SK-N-SH (cell line): ENCODE measurements around the gene RRP1B.
A peak's percentile ranks its signal among the peaks of the same experiment; 100 is the strongest.

Experiments
- EP300 ChIP-seq, 2 experiments: IDR thresholded peaks; 2 replicates each; pipeline versions ENCODE4 v1.4.0 to v1.6.1; 2012; ENCODE audit warnings: borderline replicate concordance in 1 of 2, low read depth in 1 of 2, low read length in 1 of 2
- EZH2phosphoT487 ChIP-seq: fragments of 200-600 bp; sonication (generic); IDR thresholded peaks from 2 replicates; pipeline ENCODE4 v1.6.1; 2017; ENCODE audit warnings: low read depth, mixed run types, mild to moderate bottlenecking, antibody characterized with exemption, moderate library complexity, borderline replicate concordance
- GABPA ChIP-seq: IDR thresholded peaks from 2 replicates; pipeline ENCODE4 v1.4.0; 2012; ENCODE audit warnings: low read depth, mild to moderate bottlenecking
- JUND ChIP-seq: IDR thresholded peaks from 2 replicates; pipeline ENCODE4 v1.4.0; 2012
- POLR2AphosphoS5 ChIP-seq: IDR thresholded peaks from 2 replicates; pipeline ENCODE4 v1.6.1; 2012; ENCODE audit warnings: low read depth, low read length
- SIN3A ChIP-seq: IDR thresholded peaks from 2 replicates; pipeline ENCODE4 v1.6.1; 2012; ENCODE audit warnings: low read depth, mild to moderate bottlenecking, low read length, moderate library complexity, borderline replicate concordance
- YY1 ChIP-seq: IDR thresholded peaks from 2 replicates; pipeline ENCODE4 v1.4.0; 2012; ENCODE audit warnings: low read depth, mild to moderate bottlenecking
- TF ChIP-seq, protein P1 (sequence below): fragments of 200-600 bp; sonication (generic); IDR thresholded peaks from 2 replicates; pipeline ENCODE4 v1.6.1; 2017; ENCODE audit warnings: antibody characterized with exemption, mild to moderate bottlenecking, moderate library complexity
- TF ChIP-seq, protein P2 (sequence below): IDR thresholded peaks from 2 replicates; pipeline ENCODE4 v1.4.0; 2012; ENCODE audit warnings: low read depth, borderline replicate concordance

DNA sequence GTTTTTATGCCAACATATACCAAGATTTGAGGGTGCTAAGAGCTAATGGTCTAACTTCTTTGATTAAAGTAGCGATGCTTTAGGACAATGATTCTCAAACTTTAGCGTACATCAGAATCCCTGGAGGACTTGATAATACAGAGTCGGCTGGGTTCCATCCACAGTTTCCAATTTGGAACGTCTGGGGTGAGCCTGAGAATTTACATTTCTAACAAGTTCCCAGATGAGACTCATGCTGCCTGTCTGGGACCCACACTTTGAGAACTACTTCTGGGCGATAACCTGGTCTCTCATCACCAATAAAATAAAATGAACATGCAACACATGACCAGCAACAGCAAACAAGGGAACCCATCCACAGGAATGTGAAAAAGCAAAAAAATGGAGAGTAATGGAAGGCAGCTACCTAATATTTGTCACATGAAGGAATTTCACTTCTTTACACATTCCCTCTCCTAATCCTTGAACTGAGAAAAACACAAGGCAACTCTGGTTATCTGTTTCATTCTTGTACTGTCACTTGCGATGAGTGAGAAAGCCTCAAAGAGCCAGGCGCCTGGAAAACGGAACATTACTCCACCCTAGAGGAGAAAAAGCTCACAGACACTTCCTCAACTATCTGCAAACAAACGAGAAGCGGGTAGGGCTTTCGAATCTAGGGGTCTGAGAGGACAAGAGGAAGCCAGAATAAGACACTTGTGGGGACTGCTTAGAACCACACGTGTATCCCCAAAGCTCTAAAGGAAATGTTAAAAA lies 14.0 kb upstream of the RRP1B start:
- TF ChIP-seq POLR2AphosphoS5 = no peak
- TF ChIP-seq, protein P1, sequence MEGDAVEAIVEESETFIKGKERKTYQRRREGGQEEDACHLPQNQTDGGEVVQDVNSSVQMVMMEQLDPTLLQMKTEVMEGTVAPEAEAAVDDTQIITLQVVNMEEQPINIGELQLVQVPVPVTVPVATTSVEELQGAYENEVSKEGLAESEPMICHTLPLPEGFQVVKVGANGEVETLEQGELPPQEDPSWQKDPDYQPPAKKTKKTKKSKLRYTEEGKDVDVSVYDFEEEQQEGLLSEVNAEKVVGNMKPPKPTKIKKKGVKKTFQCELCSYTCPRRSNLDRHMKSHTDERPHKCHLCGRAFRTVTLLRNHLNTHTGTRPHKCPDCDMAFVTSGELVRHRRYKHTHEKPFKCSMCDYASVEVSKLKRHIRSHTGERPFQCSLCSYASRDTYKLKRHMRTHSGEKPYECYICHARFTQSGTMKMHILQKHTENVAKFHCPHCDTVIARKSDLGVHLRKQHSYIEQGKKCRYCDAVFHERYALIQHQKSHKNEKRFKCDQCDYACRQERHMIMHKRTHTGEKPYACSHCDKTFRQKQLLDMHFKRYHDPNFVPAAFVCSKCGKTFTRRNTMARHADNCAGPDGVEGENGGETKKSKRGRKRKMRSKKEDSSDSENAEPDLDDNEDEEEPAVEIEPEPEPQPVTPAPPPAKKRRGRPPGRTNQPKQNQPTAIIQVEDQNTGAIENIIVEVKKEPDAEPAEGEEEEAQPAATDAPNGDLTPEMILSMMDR = peak; percentile 58
- TF ChIP-seq, protein P2, sequence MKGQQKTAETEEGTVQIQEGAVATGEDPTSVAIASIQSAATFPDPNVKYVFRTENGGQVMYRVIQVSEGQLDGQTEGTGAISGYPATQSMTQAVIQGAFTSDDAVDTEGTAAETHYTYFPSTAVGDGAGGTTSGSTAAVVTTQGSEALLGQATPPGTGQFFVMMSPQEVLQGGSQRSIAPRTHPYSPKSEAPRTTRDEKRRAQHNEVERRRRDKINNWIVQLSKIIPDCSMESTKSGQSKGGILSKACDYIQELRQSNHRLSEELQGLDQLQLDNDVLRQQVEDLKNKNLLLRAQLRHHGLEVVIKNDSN = no peak
- TF ChIP-seq EP300 (IDR thresholded peaks at IDR 0.05; ENCODE audit: borderline replicate concordance in 1 of 2, low read depth in 1 of 2, low read length in 1 of 2) = no peak
- TF ChIP-seq YY1 = no peak
- TF ChIP-seq GABPA = no peak
- TF ChIP-seq SIN3A = no peak
- no peak for TF ChIP-seq EZH2phosphoT487
- TF ChIP-seq JUND = no peak
